ENCODE data around the gene SESN2.

DNA sequence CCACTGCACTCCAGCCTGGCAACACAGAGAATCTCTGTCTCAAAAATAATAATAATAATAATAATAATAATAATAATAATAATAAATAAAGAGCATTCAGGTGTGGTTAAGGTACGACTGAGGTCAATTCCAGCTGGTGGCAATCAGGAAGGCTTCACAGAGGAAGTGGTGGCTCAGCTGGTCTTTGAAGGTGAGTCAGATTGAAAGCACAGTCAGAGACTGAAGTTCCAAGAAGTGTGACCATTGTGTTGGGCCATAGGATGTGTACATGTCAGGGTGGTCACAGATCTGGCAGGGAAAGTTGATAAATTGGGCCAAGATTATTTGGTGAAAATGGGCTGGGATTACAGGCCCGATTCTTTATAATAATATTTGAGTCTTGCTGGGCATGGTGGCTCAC lies 38.5 kb downstream of the SESN2 start:
- no peak for TF ChIP-seq CTCF (IDR thresholded peaks at IDR 0.05; ENCODE audit: low read depth, low read length, missing input control)
- no peak for TF ChIP-seq TAF1 (conservative IDR thresholded peaks at IDR 0.05)
- no peak for TF ChIP-seq FOXA1 (IDR thresholded peaks at IDR 0.05)
- no peak for TF ChIP-seq REST (IDR thresholded peaks at IDR 0.05)
- no peak for TF ChIP-seq RAD21 (IDR thresholded peaks at IDR 0.05)

All from liver (tissue), 3 donors.